RWPE2 (cell line): Measurements from ENCODE around the gene TTC16.

Source experiments
- ATAC-seq: fragments of 200-7000 bp; cut with Tn5 transposase; 3 replicates; pipeline ENCODE4 v1.9.1; 2021; ENCODE audit warnings: low read depth
- DNase-seq: peaks from one replicate; pipeline ENCODE4 v3.0.0-alpha.2; 2020; ENCODE audit warnings: low spot score
- H3K27ac ChIP-seq: fragments of 450-650 bp; 2 replicates; pipeline ENCODE4 v1.5.1; 2017; ENCODE audit warnings: mild to moderate bottlenecking; ENCODE audit not compliant: poor library complexity, severe bottlenecking
- H3K27me3 ChIP-seq: fragments of 250-450 bp; sonication (Bioruptor Pico); 2 replicates; pipeline ENCODE4 v1.5.1; 2021; ENCODE audit warnings: mild to moderate bottlenecking, moderate library complexity; ENCODE audit not compliant: insufficient read depth, poor library complexity, severe bottlenecking
- H3K36me3 ChIP-seq: fragments of 250-450 bp; sonication (Bioruptor Pico); 2 replicates; pipeline ENCODE4 v1.5.1; 2020; ENCODE audit warnings: low read depth, mild to moderate bottlenecking, moderate library complexity
- H3K4me1 ChIP-seq: fragments of 250-450 bp; sonication (Bioruptor Pico); 2 replicates; pipeline ENCODE4 v1.5.1; 2021; ENCODE audit warnings: mild to moderate bottlenecking, moderate library complexity; ENCODE audit not compliant: insufficient read depth, poor library complexity, severe bottlenecking
- H3K4me3 ChIP-seq: fragments of 250-450 bp; sonication (Bioruptor Pico); 2 replicates; pipeline ENCODE4 v1.5.1; 2021; ENCODE audit warnings: mild to moderate bottlenecking, moderate library complexity; ENCODE audit not compliant: severe bottlenecking
- H3K9me3 ChIP-seq: fragments of 250-450 bp; sonication (Bioruptor Pico); 2 replicates; pipeline ENCODE4 v1.5.1; 2021; ENCODE audit warnings: mild to moderate bottlenecking, moderate library complexity; ENCODE audit not compliant: severe bottlenecking
- TF ChIP-seq, protein P1 (sequence below): fragments of 450-650 bp; IDR thresholded peaks from one replicate; pipeline ENCODE4 v1.5.1; 2017; ENCODE audit warnings: mild to moderate bottlenecking, moderate library complexity; ENCODE audit not compliant: poor library complexity, severe bottlenecking

Gene TTC16

DNA sequence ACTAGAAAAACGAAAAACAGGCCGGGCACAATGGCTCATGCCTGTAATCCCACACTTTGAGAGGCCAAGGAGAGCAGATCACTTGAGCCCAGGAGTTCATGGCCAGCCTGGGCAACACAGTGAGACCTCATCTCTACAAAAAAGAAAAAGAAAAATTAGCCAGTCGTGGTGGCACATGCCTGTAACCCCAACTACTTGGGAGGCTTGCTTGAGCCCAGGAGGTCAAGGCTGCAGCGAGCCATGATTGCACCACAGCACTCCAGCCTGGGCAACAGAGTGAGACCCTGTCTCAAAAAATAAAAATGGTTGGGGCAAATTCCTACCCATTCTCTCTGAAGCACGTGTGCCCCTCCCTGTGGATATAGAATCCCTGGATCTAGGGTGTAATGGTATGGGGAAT lies 17.5 kb upstream of the TTC16 start:
- no peaks in the 10 kb centered on the region for H3K27me3 ChIP-seq
- H3K4me1 ChIP-seq: no peaks in the 10 kb centered on the region
- no peaks in the 10 kb centered on the region for H3K36me3 ChIP-seq
- no peak overlapping the region for H3K27ac ChIP-seq
- no peak for DNase-seq
- no peak overlapping the region for H3K4me3 ChIP-seq
- no peak for ATAC-seq
- H3K9me3 ChIP-seq: no peaks in the 10 kb centered on the region
- TF ChIP-seq, protein P1, sequence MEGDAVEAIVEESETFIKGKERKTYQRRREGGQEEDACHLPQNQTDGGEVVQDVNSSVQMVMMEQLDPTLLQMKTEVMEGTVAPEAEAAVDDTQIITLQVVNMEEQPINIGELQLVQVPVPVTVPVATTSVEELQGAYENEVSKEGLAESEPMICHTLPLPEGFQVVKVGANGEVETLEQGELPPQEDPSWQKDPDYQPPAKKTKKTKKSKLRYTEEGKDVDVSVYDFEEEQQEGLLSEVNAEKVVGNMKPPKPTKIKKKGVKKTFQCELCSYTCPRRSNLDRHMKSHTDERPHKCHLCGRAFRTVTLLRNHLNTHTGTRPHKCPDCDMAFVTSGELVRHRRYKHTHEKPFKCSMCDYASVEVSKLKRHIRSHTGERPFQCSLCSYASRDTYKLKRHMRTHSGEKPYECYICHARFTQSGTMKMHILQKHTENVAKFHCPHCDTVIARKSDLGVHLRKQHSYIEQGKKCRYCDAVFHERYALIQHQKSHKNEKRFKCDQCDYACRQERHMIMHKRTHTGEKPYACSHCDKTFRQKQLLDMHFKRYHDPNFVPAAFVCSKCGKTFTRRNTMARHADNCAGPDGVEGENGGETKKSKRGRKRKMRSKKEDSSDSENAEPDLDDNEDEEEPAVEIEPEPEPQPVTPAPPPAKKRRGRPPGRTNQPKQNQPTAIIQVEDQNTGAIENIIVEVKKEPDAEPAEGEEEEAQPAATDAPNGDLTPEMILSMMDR: no peak

DNA sequence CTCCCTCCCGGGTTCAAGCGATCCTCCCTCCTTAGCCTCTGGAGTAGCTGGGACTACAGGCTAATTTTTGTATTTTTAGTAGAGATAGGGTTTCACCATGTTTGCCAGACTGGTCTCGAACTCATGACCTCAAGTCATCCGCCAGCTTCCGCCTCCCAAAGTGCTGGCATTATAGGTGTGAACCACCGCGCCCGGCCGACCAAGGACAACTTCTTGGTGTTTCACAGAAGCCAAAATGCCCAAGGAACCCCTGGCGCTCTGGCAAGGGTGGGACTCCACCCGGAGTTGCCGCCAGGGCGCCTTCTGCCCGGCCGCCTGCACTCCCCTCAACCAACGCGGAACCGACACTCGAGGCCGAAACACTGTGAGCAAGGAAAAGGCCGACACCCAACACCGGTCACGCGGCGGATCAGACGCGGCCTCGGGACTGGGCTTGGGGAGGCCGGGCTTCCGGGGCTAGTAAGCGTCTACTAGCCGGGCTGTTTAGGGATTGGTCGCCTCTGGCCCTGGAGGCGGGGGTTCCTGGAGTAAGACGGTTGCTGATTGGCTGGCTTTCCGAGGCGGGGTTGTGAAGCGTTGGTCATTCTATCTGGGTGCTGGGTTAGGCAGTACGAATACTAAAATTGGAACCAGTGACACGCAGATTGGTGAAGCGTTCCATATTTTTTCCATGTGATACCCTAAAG lies 16.8 kb upstream of the TTC16 start:
- TF ChIP-seq, protein P1: no peak
- ATAC-seq: peak; percentile 95
- Histone ChIP-seq H3K4me1 (no peaks in the 10 kb centered on the region), H3K36me3 (no peaks in the 10 kb centered on the region), H3K9me3 (no peaks in the 10 kb centered on the region), H3K27ac (no peak overlapping the region), H3K27me3 (no peaks in the 10 kb centered on the region), H3K4me3 (peak overlapping the region; percentile 7)
- peak; percentile 90 for DNase-seq

GRCh38 chr9:127700140-127700539 lies 15.7 kb upstream of the TTC16 start:
- DNase-seq (no peak), ATAC-seq (no peak)
- TF ChIP-seq, protein P1: no peak
- Histone ChIP-seq H3K27me3 (no peaks in the 10 kb centered on the region), H3K27ac (no peak overlapping the region), H3K36me3 (no peaks in the 10 kb centered on the region), H3K4me1 (no peaks in the 10 kb centered on the region), H3K4me3 (no peak overlapping the region), H3K9me3 (no peaks in the 10 kb centered on the region)

- H3K4me1 ChIP-seq: no peaks in the 10 kb centered on the region
- TF ChIP-seq, protein P1: no peak
- H3K9me3 ChIP-seq: no peaks in the 10 kb centered on the region
- no peak for ATAC-seq
- no peak for DNase-seq
- no peak overlapping the region for H3K27ac ChIP-seq
- no peaks in the 10 kb centered on the region for H3K36me3 ChIP-seq
- H3K27me3 ChIP-seq: no peaks in the 10 kb centered on the region
- H3K4me3 ChIP-seq: no peak overlapping the region
These were observed 15.2 kb upstream of the TTC16 start for GRCh38 chr9:127700594-127701255.
